Right renal pelvis (tissue), 4 donors: ENCODE data around the gene EPHB6. TPM values are rescaled to one million over a fixed set of nuclear protein-coding genes. Genes with fewer than 3 reads are reported as not detected.

Source experiments
- DNase-seq, 4 donors: peaks; one replicate each; pipeline ENCODE4 v3.0.0-alpha.2; 2013; ENCODE audit warnings: low read depth in 4 of 4, low spot score in 3 of 4, missing footprints in 1 of 4
- polyA plus RNA-seq, 4 donors: library from polyadenylated mRNA; unstranded; fragments of 120-200 nt; gene quantifications; one replicate each; pipeline ENCODE4 v1.2.1, GENCODE V29; 2013; ENCODE audit not compliant: insufficient read length in 4 of 4

EPHB6 gene
- polyA plus RNA-seq, 4 donors: 18.9 to 24.9 (median 20.9) TPM

- no peak for DNase-seq
Measured at GRCh38 chr7:142832417-142832816, 22.5 kb upstream of the EPHB6 start.

- DNase-seq: no peak
Measured at GRCh38 chr7:142833174-142834048, 21.5 kb upstream of the EPHB6 start.

- DNase-seq: no peak
Measured at GRCh38 chr7:142835487-142835886, 19.4 kb upstream of the EPHB6 start.

- DNase-seq: no peak
Measured at GRCh38 chr7:142836426-142836825, 18.4 kb upstream of the EPHB6 start.

- DNase-seq: no peak
Measured at GRCh38 chr7:142838461-142839213, 16.2 kb upstream of the EPHB6 start.

- DNase-seq: no peak
Measured at GRCh38 chr7:142842251-142842766, 12.6 kb upstream of the EPHB6 start.

GRCh38 chr7:142847353-142847752 lies 7.5 kb upstream of the EPHB6 start:
- no peak for DNase-seq

GRCh38 chr7:142851269-142851668 lies 3.6 kb upstream of the EPHB6 start:
- DNase-seq: no peak

- no peak for DNase-seq
Measured at GRCh38 chr7:142851919-142852318, 3.0 kb upstream of the EPHB6 start.

- peak; percentile 47 to 62 (median 54) for DNase-seq
Measured at GRCh38 chr7:142853739-142854371, 1.0 kb upstream of the EPHB6 start.

GRCh38 chr7:142855114-142855743 lies 353 bp downstream of the EPHB6 start:
- peak in 1 of 4 donors; percentile 26 for DNase-seq

- DNase-seq: no peak
Measured at GRCh38 chr7:142855756-142856564, 1.1 kb downstream of the EPHB6 start.

GRCh38 chr7:142856565-142857245 lies 1.8 kb downstream of the EPHB6 start:
- DNase-seq: no peak

GRCh38 chr7:142857625-142858024 lies 2.7 kb downstream of the EPHB6 start:
- DNase-seq: no peak

- no peak for DNase-seq
Measured at GRCh38 chr7:142859411-142859810, 4.5 kb downstream of the EPHB6 start.

GRCh38 chr7:142859829-142860228 lies 5.0 kb downstream of the EPHB6 start:
- no peak for DNase-seq

- no peak for DNase-seq
Measured at GRCh38 chr7:142860968-142861367, 6.1 kb downstream of the EPHB6 start.

GRCh38 chr7:142862351-142862750 lies 7.5 kb downstream of the EPHB6 start:
- no peak for DNase-seq

GRCh38 chr7:142862786-142863400 lies 8.0 kb downstream of the EPHB6 start:
- no peak for DNase-seq
